Cardiac muscle cell (in vitro differentiated cells and primary cell): Measurements from ENCODE around the gene TYW1. TPM values are rescaled to one million over a fixed set of nuclear protein-coding genes. Genes with fewer than 3 reads are reported as not detected.
A peak's percentile ranks its signal among the peaks of the same experiment; 100 is the strongest.
"Not testable (repeated sequence)": the region's sequence is repeated elsewhere in the genome, so short reads cannot be mapped to it uniquely, and the experiment has no call there.

Experiments
- DNase-seq, 2 donors: peaks; one replicate each; pipeline versions ENCODE4 v3.0.0 to v3.0.0-alpha.2; 2010 to 2017; ENCODE audit warnings: low read depth in 1 of 2, low spot score in 1 of 2
- H3K27ac ChIP-seq: fragments of 200-600 bp; sonication (generic); 2 replicates; pipeline ENCODE4 v1.5.1; 2016
- H3K27me3 ChIP-seq: fragments of 200-600 bp; sonication (generic); 2 replicates; pipeline ENCODE4 v1.6.0; 2016; ENCODE audit warnings: control low read depth
- H3K36me3 ChIP-seq: fragments of 200-600 bp; sonication (generic); 2 replicates; pipeline ENCODE4 v1.5.1; 2016; ENCODE audit warnings: control low read depth
- H3K4me1 ChIP-seq: fragments of 200-600 bp; sonication (generic); 2 replicates; pipeline ENCODE4 v1.8.1; 2017; ENCODE audit warnings: low read depth, mild to moderate bottlenecking, mixed run types
- H3K4me3 ChIP-seq: fragments of 200-600 bp; sonication (generic); 2 replicates; pipeline ENCODE4 v1.5.1; 2016; ENCODE audit warnings: mild to moderate bottlenecking
- H3K9me3 ChIP-seq: fragments of 200-600 bp; sonication (generic); 2 replicates; pipeline ENCODE4 v1.5.1; 2017; ENCODE audit warnings: low read depth, mild to moderate bottlenecking, control low read depth
- CTCF ChIP-seq: IDR thresholded peaks from 2 replicates; pipeline ENCODE4 v1.5.1; 2012; ENCODE audit warnings: low read depth, mild to moderate bottlenecking, low read length
- polyA plus RNA-seq: library from polyadenylated mRNA; unstranded; fragments of >200 nt; fragmentation: Nextera tagmentation; extraction: Ambion mirVana; gene quantifications from 2 replicates; pipeline ENCODE4 v1.2.1, GENCODE V29; 2016
- total RNA-seq: library from RNA; depleted of rRNA; stranded (reverse); fragments of >200 nt; gene quantifications from 2 replicates; pipeline ENCODE4 v1.2.3, GENCODE V29; 2016

TYW1 gene
- total and polyA plus RNA-seq, 2 experiments from 2014 or later, result 14.4 to 15.8 TPM

DNA sequence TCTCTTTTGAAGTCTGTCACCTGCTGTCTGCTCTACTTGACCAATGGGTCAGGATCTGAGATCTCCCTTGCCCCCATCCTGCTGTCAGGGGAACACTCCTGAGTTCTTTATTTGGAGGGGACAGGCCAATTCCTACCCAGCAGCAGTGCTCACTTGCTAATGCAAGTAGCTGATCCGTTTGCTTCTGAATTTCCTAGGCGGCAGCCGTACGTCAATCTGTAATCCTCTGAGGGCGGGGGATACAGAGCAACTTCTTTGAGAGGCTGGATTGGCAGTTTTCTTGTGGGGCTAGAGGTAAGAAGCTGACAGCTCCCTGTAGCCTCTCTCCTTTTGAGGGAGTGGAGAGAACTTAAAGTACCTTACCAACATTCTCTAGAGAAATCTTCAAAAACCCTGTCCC is 36.6 kb downstream of the TYW1 start:
- no peak for DNase-seq
- Histone ChIP-seq H3K36me3 (no peaks in the 10 kb centered on the region), H3K9me3 (no peaks in the 10 kb centered on the region), H3K4me1 (no peaks in the 10 kb centered on the region), H3K4me3 (no peak overlapping the region), H3K27me3 (no peaks in the 10 kb centered on the region), H3K27ac (no peak overlapping the region)
- TF ChIP-seq CTCF, result no peak

DNA sequence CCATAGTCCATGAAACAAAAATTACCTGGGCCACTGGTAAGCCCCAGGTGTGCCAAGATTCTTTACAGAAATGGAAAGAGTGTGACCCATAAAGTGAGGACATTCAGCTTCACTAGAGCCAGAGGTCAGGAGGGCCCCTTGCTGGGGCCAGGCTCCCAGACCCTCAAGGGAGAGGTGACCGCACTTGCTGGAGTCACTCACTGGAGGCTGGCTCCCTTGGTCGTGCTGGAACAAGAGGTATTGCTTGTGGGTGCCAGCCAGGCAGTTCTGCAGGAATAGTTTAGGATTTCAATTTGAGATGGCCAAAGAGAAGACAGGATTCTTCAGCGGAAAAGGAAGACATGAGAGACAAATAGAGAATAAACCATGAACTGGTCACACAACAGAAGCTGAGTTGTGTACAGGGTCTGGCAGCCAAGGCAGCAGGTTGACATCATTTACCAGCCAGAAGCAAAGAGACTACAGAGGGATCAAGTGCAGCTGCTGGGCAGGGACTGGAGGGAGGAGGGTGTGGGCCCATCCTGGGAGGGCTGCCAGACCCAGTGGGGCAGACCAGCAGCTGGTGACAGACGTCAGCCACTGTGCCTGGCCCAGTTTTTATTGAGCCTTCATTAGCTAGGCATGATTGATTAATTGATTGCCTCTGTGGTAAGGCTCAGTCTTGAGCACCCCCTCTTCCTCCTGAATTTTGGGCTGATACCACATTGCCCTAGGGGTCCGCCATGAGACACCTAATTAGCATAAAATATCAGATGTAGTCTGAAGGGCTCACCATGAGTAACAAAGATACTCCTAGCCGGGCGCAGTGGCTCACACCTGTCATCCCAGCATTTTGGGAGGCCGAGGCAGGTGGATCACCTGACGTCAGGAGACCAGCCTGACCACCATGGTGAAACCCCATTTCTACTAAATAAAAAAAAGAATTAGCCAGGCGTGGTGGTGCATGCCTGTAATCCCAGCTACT is 40.1 kb downstream of the TYW1 start:
- H3K4me1 ChIP-seq, H3K27ac ChIP-seq, DNase-seq, H3K27me3 ChIP-seq, H3K4me3 ChIP-seq, H3K9me3 ChIP-seq, H3K36me3 ChIP-seq: not testable (repeated sequence)

GRCh38 chr7:67040832-67041231 is 44.2 kb downstream of the TYW1 start:
- H3K4me3 ChIP-seq, H3K4me1 ChIP-seq, DNase-seq, H3K27ac ChIP-seq, H3K36me3 ChIP-seq, H3K9me3 ChIP-seq, H3K27me3 ChIP-seq: not testable (repeated sequence)
- TF ChIP-seq CTCF, result peak; percentile 35

- not testable (repeated sequence) for H3K4me1 ChIP-seq, H3K27ac ChIP-seq, H3K9me3 ChIP-seq, H3K27me3 ChIP-seq, H3K4me3 ChIP-seq, H3K36me3 ChIP-seq
- DNase-seq, result peak in 1 of 2 donors; percentile 79
These were observed 46.3 kb downstream of the TYW1 start for GRCh38 chr7:67042781-67043558.

DNA sequence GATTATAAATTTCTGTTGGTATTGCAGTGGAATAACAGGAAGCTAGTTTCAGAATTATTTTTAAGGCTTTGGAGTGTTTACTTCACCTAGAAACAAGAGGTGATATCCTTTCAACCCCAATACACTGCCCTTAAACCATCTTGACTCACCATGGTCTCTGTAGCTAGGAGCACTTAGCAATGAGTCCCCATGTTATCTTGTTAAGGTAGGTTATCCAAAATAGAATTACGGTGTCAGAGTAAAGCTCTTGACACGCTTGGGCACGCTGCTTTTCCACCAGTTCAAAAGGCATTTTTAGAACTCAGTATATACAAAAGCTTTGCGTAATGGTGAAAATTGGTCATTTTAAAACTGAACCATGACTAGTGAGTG is 46.9 kb downstream of the TYW1 start:
- not testable (repeated sequence) for H3K4me3 ChIP-seq, H3K36me3 ChIP-seq, H3K27ac ChIP-seq, DNase-seq, H3K27me3 ChIP-seq, H3K9me3 ChIP-seq, H3K4me1 ChIP-seq

GRCh38 chr7:67045496-67045995 is 48.9 kb downstream of the TYW1 start:
- no peak for DNase-seq

GRCh38 chr7:67046819-67047218 is 50.2 kb downstream of the TYW1 start:
- DNase-seq, H3K27me3 ChIP-seq, H3K9me3 ChIP-seq, H3K27ac ChIP-seq, H3K4me3 ChIP-seq, H3K4me1 ChIP-seq, H3K36me3 ChIP-seq: not testable (repeated sequence)

More at GRCh38 chr7:67045496-67045995, 48.9 kb downstream of the TYW1 start:
- H3K36me3 ChIP-seq, result no peaks in the 10 kb centered on the region
- H3K4me3 ChIP-seq, result no peak overlapping the region
- no peak for TF ChIP-seq CTCF
- peaks cover 7% of the 10 kb centered on the region for H3K4me1 ChIP-seq
- H3K9me3 ChIP-seq, result no peaks in the 10 kb centered on the region
- no peaks in the 10 kb centered on the region for H3K27me3 ChIP-seq
- H3K27ac ChIP-seq, result no peak overlapping the region

DNA sequence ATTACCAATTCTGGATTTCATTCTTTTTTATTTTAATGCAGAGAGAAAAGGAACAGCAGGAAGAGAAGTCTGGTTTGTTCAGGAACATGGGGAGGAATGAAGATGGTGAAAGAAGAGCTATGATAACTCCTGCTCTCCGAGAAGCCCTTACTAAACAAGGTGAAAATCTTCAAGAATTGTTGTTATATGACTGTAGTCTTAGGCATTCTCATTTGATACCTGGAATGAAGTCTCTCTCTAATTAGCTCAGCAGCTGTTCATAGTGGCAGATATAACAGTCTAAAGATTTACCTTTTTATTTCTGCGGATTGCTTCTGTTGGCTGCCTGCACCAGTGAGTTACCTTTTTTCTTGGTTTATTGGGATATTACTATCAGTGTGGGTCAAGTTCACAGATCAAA is 53.3 kb downstream of the TYW1 start:
- not testable (repeated sequence) for DNase-seq, H3K4me3 ChIP-seq, H3K9me3 ChIP-seq, H3K36me3 ChIP-seq, H3K27me3 ChIP-seq, H3K27ac ChIP-seq, H3K4me1 ChIP-seq

DNA sequence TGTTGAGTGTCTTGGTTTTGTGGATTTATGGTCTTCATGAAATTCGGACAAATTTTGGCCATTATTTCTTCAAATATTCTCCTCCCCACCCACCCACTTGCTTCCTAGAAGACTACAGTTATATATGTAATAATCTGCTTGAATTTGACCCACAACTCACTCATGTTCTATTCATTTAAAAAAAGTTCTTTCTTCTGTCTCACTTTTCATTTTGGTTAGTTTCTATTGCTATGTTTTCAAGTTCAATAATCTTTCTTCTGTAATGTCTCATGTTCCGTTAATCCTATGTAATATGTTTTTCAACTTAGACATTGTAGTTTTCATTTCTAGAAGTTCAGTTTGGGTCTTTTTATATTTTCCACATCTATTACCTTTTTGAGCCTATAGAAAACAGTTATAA is 55.5 kb downstream of the TYW1 start:
- DNase-seq, H3K36me3 ChIP-seq, H3K9me3 ChIP-seq, H3K4me3 ChIP-seq, H3K27me3 ChIP-seq, H3K4me1 ChIP-seq, H3K27ac ChIP-seq: not testable (repeated sequence)
